HG03159 (cell line): ENCODE results near the gene GNG8.
A peak's percentile ranks its signal among the peaks of the same experiment; 100 is the strongest.

ENCODE experiments used
- ATAC-seq: cut with Tn5 transposase; IDR thresholded peaks from one replicate; pipeline ENCODE4 v1.9.1; 2021; ENCODE audit warnings: mild to moderate bottlenecking, moderate library complexity; ENCODE audit not compliant: unreplicated experiment

GNG8 gene

DNA sequence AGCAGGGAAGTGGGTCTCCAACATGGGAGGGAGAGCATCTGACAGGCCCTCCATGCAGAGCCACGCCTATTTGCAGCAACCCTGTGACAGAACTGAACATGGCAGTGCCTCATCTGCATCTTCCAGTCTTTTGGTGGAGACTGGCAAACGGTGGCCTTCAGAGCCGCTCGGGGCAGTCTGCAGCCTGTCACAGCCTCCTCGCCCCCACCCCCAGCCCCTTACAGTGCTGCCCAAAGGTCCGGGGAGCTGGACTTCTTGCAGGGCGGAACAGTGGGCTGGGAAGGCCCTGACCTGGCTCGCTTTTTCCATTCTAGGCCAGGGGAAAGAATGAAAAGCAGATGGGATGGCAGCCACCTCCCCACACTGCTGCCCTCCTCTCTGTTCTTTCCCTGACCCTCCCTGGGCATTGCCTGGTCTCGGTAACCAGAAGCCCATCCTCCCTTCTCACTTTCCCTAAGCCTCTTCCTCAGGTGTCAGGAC lies 32.2 kb downstream of the GNG8 start:
- no peak for ATAC-seq

DNA sequence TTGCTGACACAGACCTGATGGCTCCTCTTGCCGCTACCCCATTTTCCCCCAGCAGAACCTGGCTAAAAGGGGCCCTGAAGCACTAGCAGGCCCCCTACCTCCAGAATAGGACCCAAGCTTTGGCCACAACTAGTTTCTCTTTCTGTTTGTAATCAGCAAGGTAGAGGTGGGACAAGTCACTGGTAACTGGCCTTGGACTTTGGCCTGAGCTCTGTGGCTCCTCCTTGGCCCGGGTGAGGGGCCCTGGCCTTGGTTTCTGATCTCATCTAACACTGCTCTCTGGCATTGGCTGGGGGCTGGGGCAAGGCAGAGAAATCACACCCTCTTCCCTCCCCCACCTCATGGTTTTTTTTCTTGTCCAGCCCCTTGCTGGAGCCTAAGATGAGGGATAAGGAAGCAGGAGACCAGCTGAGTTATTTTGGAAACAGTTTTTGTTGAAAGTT lies 32.8 kb downstream of the GNG8 start:
- no peak for ATAC-seq

DNA sequence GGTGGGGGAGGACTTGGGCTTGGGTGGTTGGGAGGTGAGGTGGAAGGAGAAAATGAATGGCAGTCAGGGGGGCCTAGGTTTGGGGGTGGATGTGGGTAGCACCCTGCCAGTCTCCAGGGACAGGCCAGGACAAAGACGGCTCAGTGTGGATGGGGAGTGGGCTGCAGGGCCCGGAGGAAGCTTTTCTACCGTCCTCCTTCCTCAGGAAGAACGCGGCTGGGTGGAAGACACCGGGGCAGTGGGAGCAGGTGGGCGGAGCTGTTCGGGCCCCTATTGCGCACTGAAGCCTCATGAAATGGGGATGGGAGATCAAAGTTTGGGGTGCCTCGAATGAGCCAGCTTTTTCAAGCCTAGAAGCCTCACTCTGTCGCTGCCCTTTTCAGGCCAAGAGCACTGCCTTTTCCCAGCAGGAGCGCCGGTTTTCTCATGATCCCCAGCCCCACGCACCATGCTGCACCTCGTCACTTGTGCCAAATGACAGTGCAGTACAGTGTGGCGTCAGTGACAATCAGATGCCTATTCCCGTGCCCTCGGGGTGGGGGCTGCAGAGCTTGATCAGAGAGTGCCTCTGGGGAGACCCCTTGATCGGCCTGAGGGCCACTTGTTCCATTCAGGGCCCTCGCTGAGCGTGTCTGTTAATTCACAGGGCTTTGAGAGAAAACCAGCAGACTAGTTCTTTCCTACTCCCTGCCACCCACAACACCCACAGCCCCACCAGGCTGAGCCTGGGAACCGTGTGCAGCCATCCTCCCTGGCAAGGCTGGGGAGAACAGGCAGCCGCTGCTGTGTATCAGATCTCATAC lies 33.4 kb downstream of the GNG8 start:
- ATAC-seq: no peak

DNA sequence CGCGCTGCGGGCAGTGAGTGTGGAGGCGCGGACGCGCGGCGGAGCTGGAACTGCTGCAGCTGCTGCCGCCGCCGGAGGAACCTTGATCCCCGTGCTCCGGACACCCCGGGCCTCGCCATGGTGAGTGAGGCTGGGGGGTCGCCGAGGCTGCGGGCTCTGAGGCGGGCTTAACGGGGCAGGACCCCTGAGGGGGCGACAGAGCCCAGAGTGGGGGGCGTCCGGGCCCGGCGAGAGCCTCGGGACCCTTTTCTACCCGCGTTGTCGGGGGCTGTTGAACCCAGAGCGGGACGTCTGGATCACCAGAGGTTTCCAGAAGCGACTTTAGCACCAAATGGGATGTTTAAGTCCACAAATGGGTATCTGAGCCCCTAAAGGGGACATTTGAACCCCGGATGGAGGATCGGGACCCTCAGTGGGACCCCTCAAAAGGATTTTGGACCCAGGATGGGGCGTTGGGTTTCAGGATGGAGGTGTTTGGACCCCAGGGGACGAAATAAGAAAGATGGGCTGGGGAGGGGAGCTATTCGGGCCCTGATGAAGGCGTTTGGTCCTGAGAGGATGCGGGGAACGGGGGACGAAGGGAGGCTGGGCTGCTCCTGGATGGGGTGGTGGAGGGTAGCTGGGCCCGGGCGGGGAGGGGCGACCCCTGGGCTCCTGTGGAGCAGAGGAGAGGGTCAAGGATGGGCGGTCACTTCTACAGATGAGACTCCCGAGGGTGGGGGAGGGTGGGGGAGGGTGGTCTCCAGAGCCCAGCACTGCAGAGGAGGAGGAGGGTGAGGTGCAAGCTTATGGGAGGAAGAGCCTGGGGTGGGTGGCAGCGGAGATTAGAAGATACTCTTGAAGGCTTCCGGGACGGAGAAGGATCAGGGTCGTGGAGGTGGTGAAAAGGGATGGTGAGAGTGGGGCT lies 34.4 kb downstream of the GNG8 start, which contains the start of gene CALM3:
CALM3 (plus strand) TSS at position 13 of the 907 bp plus-strand sequence; CDS start at position 118, 105 bp downstream.
- no peak for ATAC-seq

GRCh38 chr19:46600384-46601317 lies 35.4 kb downstream of the GNG8 start:
- peak; percentile 76 for ATAC-seq

- no peak for ATAC-seq
Observed at GRCh38 chr19:46599716-46600373, 36.2 kb downstream of the GNG8 start.

DNA sequence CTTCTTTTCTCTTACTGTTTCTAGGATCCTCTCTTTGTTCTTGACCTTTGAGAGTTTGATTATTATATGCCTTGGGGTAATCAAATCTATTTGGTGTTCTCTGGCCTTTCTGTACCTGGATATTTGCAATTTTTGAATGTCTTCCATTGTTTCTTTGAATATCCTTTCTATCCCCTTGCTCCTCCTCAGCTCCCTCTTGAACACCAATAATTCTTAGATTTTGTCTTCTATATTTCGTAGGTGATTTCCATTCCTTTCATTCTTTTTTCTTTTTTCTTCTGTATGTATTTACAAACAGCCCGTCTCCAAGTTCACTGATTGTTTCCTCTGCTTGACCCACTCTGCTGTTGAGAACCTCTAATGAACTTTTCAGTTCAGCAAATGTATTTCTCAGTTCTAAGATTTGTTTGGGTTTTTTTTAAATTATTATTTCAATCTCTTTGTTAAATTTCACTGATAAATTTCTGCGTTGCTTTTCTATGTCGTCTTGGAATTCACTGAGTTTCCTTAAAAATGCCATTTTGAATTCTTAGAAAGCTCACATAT lies 37.6 kb downstream of the GNG8 start:
- ATAC-seq: no peak

- no peak for ATAC-seq
Observed at GRCh38 chr19:46596008-46596407, 40.0 kb downstream of the GNG8 start.

DNA sequence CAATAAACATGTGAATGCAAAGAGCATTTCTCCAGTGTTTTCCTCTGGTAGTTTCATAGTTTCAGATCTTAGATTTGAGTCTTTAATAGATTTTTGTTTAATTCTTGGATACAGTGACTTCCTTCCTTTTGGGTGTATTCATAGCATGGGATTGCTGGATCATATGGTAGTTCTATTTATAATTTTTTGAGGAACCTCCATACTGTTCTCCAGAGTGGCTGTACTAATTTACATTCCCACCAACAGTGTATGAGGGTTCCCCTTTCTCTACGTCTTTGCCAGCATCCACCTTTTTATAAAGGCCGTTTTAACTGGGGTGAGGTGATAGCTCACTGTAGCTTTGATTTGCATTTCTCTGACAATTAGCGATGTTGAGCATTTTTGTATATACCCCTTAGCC lies 44.1 kb downstream of the GNG8 start:
- ATAC-seq: no peak

GRCh38 chr19:46591254-46591653 lies 44.7 kb downstream of the GNG8 start:
- no peak for ATAC-seq

- no peak for ATAC-seq
Observed at GRCh38 chr19:46587861-46588260, 48.1 kb downstream of the GNG8 start.

DNA sequence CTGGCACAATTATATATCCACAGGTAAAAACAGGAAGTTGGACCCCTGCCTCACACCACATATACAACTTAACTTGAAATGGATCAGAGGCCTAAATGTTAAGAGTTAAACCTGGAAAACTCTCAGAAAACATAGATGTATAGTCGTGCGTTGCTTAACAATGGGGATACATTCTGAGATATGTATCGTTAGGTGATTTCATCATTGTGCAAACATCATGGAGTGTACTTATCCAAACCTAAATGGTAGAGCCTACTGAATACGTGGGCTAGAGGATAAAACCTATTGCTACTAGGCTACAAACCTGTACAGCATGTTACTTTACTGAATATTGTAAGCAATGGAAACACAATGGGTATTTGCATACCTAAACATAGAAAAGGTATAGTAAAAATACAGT lies 49.7 kb downstream of the GNG8 start:
- no peak for ATAC-seq

DNA sequence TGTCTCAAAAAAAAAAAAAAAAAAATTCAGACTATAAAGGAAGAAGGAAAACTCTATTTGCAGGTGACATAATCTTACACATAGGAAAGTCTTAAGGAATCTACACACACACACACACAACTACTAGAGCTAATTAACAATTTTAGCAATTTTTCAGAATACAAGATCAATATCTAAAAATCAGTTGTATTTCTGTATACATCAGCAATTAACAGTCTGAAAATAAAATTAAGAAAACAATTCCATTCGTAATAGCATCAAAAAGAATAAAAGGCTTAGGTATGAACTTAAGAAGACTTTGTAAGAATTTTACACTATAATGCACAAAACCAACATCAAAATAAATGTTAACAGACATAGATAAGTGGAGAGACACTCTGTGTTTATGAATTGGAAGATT lies 50.5 kb downstream of the GNG8 start:
- no peak for ATAC-seq
